Renal cortex interstitium (tissue), 11 donors: ENCODE results near the gene MRPL53. TPM values are rescaled to one million over a fixed set of nuclear protein-coding genes. Genes with fewer than 3 reads are reported as not detected.

ENCODE experiments used
- DNase-seq, 11 donors: peaks; one replicate each; pipeline ENCODE4 v3.0.0-alpha.2; 2013; ENCODE audit warnings: low read depth in 9 of 11, low spot score in 4 of 11; ENCODE audit errors: extremely low read depth in 1 of 11
- polyA plus RNA-seq, 3 donors: library from polyadenylated mRNA; unstranded; fragments of 120-200 nt; gene quantifications; one replicate each; pipeline ENCODE4 v1.2.1, GENCODE V29; 2013; ENCODE audit not compliant: insufficient read length in 3 of 3

The MRPL53 gene
- polyA plus RNA-seq, 3 donors: 34.3 to 70.2 (median 65.9) TPM

GRCh38 chr2:74507145-74507925, 34.9 kb upstream of the MRPL53 start, which contains the start of gene PCGF1:
PCGF1 (minus strand) TSS chr2:74507695; CDS start chr2:74507668, 27 bp downstream.
- peak; percentile 95 to 99 (median 99) for DNase-seq

GRCh38 chr2:74505448-74506246, 33.2 kb upstream of the MRPL53 start:
- DNase-seq: no peak

GRCh38 chr2:74504591-74504990, 32.1 kb upstream of the MRPL53 start:
- no peak for DNase-seq

- no peak for DNase-seq
Observed at GRCh38 chr2:74503506-74504475, 31.3 kb upstream of the MRPL53 start.

- DNase-seq: peak in 2 of 11 donors; percentile 71
Observed at GRCh38 chr2:74502720-74503505, 30.4 kb upstream of the MRPL53 start.

- no peak for DNase-seq
Observed at GRCh38 chr2:74502147-74502719, 29.8 kb upstream of the MRPL53 start.

GRCh38 chr2:74501335-74502071, 29.0 kb upstream of the MRPL53 start:
- no peak for DNase-seq

GRCh38 chr2:74500578-74500946, 28.1 kb upstream of the MRPL53 start:
- DNase-seq: no peak

- no peak for DNase-seq
Observed at GRCh38 chr2:74499940-74500577, 27.6 kb upstream of the MRPL53 start.

GRCh38 chr2:74499267-74499939, 26.9 kb upstream of the MRPL53 start, which contains the start of gene LBX2:
LBX2 (minus strand) TSS chr2:74499603; CDS start chr2:74499537, 66 bp downstream.
- no peak for DNase-seq

- DNase-seq: no peak
Observed at GRCh38 chr2:74498500-74499266, 26.2 kb upstream of the MRPL53 start.

- no peak for DNase-seq
Observed at GRCh38 chr2:74497777-74498499, 25.5 kb upstream of the MRPL53 start.

GRCh38 chr2:74496997-74497776, 24.7 kb upstream of the MRPL53 start:
- no peak for DNase-seq

- DNase-seq: no peak
Observed at GRCh38 chr2:74495440-74495839, 23.0 kb upstream of the MRPL53 start.
